Psoas muscle (tissue), 8 donors: ENCODE data around the gene KRTAP10-1. TPM values are rescaled to one million over a fixed set of nuclear protein-coding genes. Genes with fewer than 3 reads are reported as not detected.

Source experiments
- ATAC-seq, 4 donors: fragments of 200-7000 bp; cut with Tn5 transposase; one replicate each; pipeline ENCODE4 v1.9.1; 2020; ENCODE audit warnings: moderate library complexity in 3 of 4, mild to moderate bottlenecking in 2 of 4
- DNase-seq, 2 donors: peaks; one replicate each; pipeline ENCODE4 v3.0.0-alpha.2; 2020
- H3K27ac ChIP-seq: fragments of 200-600 bp; one replicate; pipeline ENCODE4 v1.8.0; 2022
- H3K27me3 ChIP-seq, 3 donors: fragments of 200-600 bp in 1 of 3; one replicate each; pipeline versions ENCODE4 v1.6.1 to v1.8.0; 2013 to 2022; ENCODE audit warnings: low read length in 2 of 3, mild to moderate bottlenecking in 2 of 3, moderate library complexity in 1 of 3; ENCODE audit not compliant: insufficient read depth in 3 of 3
- H3K36me3 ChIP-seq, 2 donors: fragments of 200-600 bp in 1 of 2; one replicate each; pipeline versions ENCODE4 v1.6.1 to v1.8.0; 2013 to 2022; ENCODE audit warnings: low read depth in 1 of 2, mild to moderate bottlenecking in 1 of 2, moderate library complexity in 1 of 2; ENCODE audit not compliant: insufficient read depth in 1 of 2
- H3K4me1 ChIP-seq: fragments of 200-600 bp; one replicate; pipeline ENCODE4 v1.8.0; 2022
- H3K4me3 ChIP-seq: fragments of 200-600 bp; one replicate; pipeline ENCODE4 v1.8.0; 2022; ENCODE audit warnings: mild to moderate bottlenecking
- H3K9me3 ChIP-seq: fragments of 200-600 bp; one replicate; pipeline ENCODE4 v1.8.0; 2022
- WGBS, 3 donors: extraction: QIAGEN DNeasy Blood & Tissue Kit; methylation state at CpG; one replicate each; pipeline versions ENCODE4 v1.1.6 to v1.1.7; 2013; 5-methylcytosine and 5-hydroxymethylcytosine counted together
- intact Hi-C, 2 donors: fragments of 100-400 bp; cut with DNase I; formaldehyde crosslinking; loops; one replicate each; pipeline versions ENCODE4 v1.11.0 to v1.14.2; 2022
- polyA plus RNA-seq, 3 donors: library from polyadenylated mRNA; stranded (reverse); fragments of 200-250 nt; gene quantifications; one replicate each; pipeline ENCODE4 v1.2.3, GENCODE V29; 2013
- total RNA-seq, 4 donors: library from RNA; stranded (reverse); fragmentation: NEBNext Ultra II Directional in 2 of 4; extraction: Animal tissue kit (Norgen Biotek cat#: 25700) in 2 of 4; gene quantifications; one replicate each; pipeline versions ENCODE4 v1.2.1 to v1.2.4, GENCODE V29; 2021 to 2023
- TF ChIP-seq, protein P1 (sequence below): fragments of 200-600 bp; IDR thresholded peaks from one replicate; pipeline ENCODE4 v1.8.0; 2022; ENCODE audit warnings: antibody characterized with exemption
- donor health status: healthy with polysubstance abuse.
- donor health status: DM: no; HTN: no; CAD: no; lungs with moderate emphysema.
- donor health status: Bipolar disorder and iron deficiency.
- donor health status: healthy.
- donor health status: DM: yes; HTN: yes; CAD: no.
- donor health status: DM: no; HTN: no; CAD: no.
- donor health status: DM: no; HTN: no; CAD: no.
- donor health status: DM: yes; HTN: yes; CAD: no.

The KRTAP10-1 gene
- total and polyA plus RNA-seq, 7 donors = not detected

GRCh38 chr21:44498280-44499210 lies 41.5 kb downstream of the KRTAP10-1 start:
- WGBS, 3 donors = 66 to 72% (median 67%) methylated on average over 27 of the region's 27 CpGs
- ATAC-seq = no peak
- Histone ChIP-seq H3K4me1 (no peaks in the 10 kb centered on the region), H3K27me3 (peaks cover 0 to 59% (median 15%) of the 10 kb centered on the region in 3 donors), H3K36me3 (no peaks in the 10 kb centered on the region), H3K27ac (no peak overlapping the region), H3K4me3 (no peak overlapping the region), H3K9me3 (no peaks in the 10 kb centered on the region)
- DNase-seq = no peak
- intact Hi-C loops = no loop called here
- TF ChIP-seq, protein P1, sequence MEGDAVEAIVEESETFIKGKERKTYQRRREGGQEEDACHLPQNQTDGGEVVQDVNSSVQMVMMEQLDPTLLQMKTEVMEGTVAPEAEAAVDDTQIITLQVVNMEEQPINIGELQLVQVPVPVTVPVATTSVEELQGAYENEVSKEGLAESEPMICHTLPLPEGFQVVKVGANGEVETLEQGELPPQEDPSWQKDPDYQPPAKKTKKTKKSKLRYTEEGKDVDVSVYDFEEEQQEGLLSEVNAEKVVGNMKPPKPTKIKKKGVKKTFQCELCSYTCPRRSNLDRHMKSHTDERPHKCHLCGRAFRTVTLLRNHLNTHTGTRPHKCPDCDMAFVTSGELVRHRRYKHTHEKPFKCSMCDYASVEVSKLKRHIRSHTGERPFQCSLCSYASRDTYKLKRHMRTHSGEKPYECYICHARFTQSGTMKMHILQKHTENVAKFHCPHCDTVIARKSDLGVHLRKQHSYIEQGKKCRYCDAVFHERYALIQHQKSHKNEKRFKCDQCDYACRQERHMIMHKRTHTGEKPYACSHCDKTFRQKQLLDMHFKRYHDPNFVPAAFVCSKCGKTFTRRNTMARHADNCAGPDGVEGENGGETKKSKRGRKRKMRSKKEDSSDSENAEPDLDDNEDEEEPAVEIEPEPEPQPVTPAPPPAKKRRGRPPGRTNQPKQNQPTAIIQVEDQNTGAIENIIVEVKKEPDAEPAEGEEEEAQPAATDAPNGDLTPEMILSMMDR = no peak

DNA sequence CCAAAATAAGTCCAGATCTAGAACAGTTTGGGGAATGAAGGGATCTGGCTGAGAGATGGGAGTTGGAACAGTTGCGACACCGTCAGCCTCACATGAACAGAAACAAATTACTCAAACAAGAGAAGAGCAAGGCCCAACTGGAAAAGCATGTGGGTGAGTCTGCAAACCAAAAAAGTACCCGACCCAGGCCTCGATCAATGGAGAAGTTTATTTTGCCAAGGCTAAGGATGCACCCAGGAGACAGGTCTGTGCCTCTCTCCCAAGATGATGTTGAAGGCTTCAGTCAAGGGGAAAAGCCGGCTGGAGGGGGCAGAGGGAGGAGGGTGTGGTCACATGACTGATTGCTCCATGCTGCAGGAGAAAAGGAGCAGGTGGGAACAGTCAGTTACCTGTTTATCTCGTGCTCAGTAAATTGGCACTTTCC lies 42.3 kb downstream of the KRTAP10-1 start:
- H3K9me3 ChIP-seq = no peaks in the 10 kb centered on the region
- ATAC-seq (peak in 1 of 4 donors; percentile 51), DNase-seq (peak in 1 of 2 donors; percentile 41)
- H3K27ac ChIP-seq = no peak overlapping the region
- peaks cover 0 to 59% (median 15%) of the 10 kb centered on the region in 3 donors for H3K27me3 ChIP-seq
- TF ChIP-seq, protein P1 = no peak
- no peak overlapping the region for H3K4me3 ChIP-seq
- intact Hi-C loops = no loop called here
- no peaks in the 10 kb centered on the region for H3K36me3 ChIP-seq
- H3K4me1 ChIP-seq = no peaks in the 10 kb centered on the region
- 31 to 57% (median 39%) methylated on average over 6 of the region's 6 CpGs for WGBS, 3 donors

DNA sequence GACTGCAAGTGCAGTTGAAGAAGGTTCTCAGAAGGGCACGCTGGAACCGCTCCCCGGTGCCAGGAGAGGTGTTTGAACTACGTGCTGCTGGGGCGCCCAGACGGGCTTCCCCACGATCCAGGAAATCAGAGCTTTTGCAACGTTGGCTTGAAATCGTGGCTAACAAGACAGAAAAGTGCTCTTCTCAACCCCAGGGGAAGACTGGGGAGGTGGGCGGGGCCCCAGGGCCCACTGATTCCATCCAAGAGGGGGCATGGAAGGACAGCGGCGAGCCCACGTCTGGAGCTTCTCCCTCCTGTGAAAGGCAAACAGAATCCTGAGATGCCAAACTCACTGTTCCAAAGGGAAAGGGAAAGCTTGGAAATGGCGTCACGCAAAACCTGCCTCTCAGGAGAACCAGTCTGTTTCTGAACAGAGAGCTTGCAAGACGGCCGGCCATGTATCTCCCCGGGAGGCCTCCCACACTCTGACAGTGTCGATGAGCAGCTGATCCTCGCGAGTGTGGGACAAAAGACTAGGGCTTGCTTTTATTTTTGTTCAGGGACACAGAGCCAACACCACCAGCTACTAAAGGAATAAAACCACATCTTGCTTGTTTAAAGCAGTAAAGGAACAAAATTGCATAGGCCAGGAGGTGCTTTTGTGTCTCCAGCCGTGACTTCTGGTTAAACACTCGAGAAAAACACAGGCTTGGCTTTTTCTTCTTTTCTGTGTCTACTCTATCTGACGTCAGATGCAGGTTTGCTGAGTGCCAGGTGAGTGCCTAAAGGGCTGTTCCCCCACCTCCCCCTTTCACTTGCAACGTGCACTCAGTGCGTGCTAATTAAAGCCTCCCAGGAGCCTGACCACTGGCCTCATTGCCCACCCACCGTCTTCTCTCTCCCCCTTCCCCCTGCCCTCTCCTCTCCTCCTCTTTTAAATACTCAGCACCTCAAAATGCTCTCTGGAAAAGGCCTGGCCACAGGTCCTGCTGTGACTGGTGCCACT lies 43.1 kb downstream of the KRTAP10-1 start:
- TF ChIP-seq, protein P1 = no peak
- 40 to 52% (median 45%) methylated on average over 27 of the region's 27 CpGs for WGBS, 3 donors
- Histone ChIP-seq H3K27me3 (peaks cover 0 to 51% (median 18%) of the 10 kb centered on the region in 3 donors), H3K4me3 (no peak overlapping the region), H3K9me3 (no peaks in the 10 kb centered on the region), H3K4me1 (no peaks in the 10 kb centered on the region), H3K36me3 (no peaks in the 10 kb centered on the region), H3K27ac (no peak overlapping the region)
- DNase-seq (peak in 1 of 2 donors; percentile 52), ATAC-seq (no peak)
- intact Hi-C loops = no loop called here

DNA sequence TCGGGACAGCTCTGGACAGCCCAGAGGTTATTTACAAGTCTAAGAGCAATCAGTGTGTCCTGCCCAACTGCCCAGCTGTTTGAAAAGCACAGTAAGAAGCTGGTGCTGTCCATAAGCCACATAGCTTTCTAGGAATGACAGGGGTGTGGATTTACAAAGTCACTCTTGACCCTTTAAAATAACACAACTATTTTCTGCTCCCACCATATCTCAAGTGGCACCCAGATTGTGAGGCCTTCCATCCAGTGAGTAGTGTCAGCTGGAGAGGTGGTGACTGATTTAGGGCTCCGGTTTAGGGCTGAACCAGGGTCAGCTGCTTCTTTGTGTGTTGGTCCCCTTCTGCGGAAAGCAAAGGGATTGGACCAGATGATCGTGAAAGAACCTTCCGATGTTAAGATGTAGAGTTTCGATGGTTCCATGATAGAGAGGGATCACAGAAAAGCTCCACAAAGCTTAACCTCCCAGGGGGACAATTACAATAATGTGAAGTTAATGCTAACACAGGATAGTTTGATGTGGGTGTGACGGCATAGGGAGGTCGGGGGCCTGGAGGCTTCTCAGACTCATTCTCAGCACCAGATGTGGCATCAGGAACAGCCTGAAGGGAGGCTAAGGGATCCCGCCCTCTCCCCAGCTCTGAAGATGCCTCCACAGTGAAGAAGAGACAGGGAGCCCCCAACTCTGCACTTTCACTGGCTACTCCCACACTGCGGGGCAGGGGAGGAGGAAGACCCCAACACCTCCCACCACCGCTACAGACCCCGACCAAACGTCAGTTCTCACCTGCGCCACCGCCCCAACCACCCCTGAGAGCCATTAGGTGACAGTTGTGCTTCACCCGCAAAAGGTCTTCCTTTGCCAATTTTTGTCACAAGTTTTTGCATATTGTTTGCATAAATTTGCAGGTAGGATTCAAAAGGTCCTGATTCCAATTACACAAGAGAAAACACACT lies 44.1 kb downstream of the KRTAP10-1 start:
- TF ChIP-seq, protein P1 = no peak
- 68 to 80% (median 70%) methylated on average over 16 of the region's 16 CpGs for WGBS, 3 donors
- peaks cover 0 to 57% (median 18%) of the 10 kb centered on the region in 3 donors for H3K27me3 ChIP-seq
- no peak overlapping the region for H3K27ac ChIP-seq
- intact Hi-C loops = no loop called here
- H3K9me3 ChIP-seq = no peaks in the 10 kb centered on the region
- H3K4me1 ChIP-seq = no peaks in the 10 kb centered on the region
- H3K4me3 ChIP-seq = no peak overlapping the region
- DNase-seq (peak in 1 of 2 donors; percentile 19), ATAC-seq (no peak)
- H3K36me3 ChIP-seq = no peaks in the 10 kb centered on the region
